Gastrocnemius medialis (tissue), 4 donors: ENCODE data around the gene CBLIF. TPM values are rescaled to one million over a fixed set of nuclear protein-coding genes. Genes with fewer than 3 reads are reported as not detected.

Experiments
- ATAC-seq, 2 donors: fragments of 150-250 bp; one replicate each; pipeline ENCODE4 v1.9.1; 2016
- DNase-seq, 2 donors: peaks; one replicate each; pipeline ENCODE4 v3.0.0-alpha.2; 2019
- H3K27ac ChIP-seq, 4 donors: fragments of 200-600 bp; sonication (generic); 1 replicate in 1 of 4; 2 replicates in 3 of 4; pipeline ENCODE4 v1.5.1; 2016 to 2018; ENCODE audit warnings: mild to moderate bottlenecking in 2 of 4, moderate library complexity in 1 of 4
- H3K27me3 ChIP-seq, 3 donors: fragments of 200-600 bp; sonication (generic) in 2 of 3; 1 replicate in 1 of 3; 2 replicates in 2 of 3; pipeline versions ENCODE4 v1.5.1 to v1.6.0; 2016 to 2019; ENCODE audit warnings: mild to moderate bottlenecking in 1 of 3, moderate library complexity in 1 of 3
- H3K36me3 ChIP-seq, 2 donors: fragments of 200-600 bp; sonication (generic) in 1 of 2; one replicate each; pipeline ENCODE4 v1.5.1; 2017 to 2018
- H3K4me1 ChIP-seq, 2 donors: fragments of 200-600 bp; sonication (generic) in 1 of 2; one replicate each; pipeline ENCODE4 v1.5.1; 2016 to 2017; ENCODE audit warnings: mild to moderate bottlenecking in 2 of 2
- H3K4me3 ChIP-seq, 4 donors: fragments of 200-600 bp; sonication (generic) in 3 of 4; 1 replicate in 1 of 4; 2 replicates in 3 of 4; pipeline ENCODE4 v1.5.1; 2016 to 2019; ENCODE audit warnings: mild to moderate bottlenecking in 2 of 4
- H3K9me3 ChIP-seq, 3 donors: fragments of 200-600 bp; sonication (generic) in 2 of 3; 1 replicate in 1 of 3; 2 replicates in 2 of 3; pipeline ENCODE4 v1.5.1; 2016 to 2019
- POLR2A ChIP-seq, 2 donors: fragments of 450-650 bp; IDR thresholded peaks; one replicate each; pipeline ENCODE4 v1.6.1; 2017; ENCODE audit warnings: antibody characterized with exemption in 2 of 2, mild to moderate bottlenecking in 2 of 2, moderate library complexity in 2 of 2
- in situ Hi-C, 4 donors: fragments of 200-750 bp; cut with MboI; loops; one replicate each; pipeline versions ENCODE4 v1.15.0 to v1.8.0; 2017; ENCODE audit warnings: low sequenced_read_pairs in 4 of 4
- intact Hi-C: fragments of 100-400 bp; cut with DNase I; formaldehyde crosslinking; loops from one replicate; pipeline ENCODE4 v1.15.1; 2023; ENCODE audit warnings: low total_unique reads
- total RNA-seq, 4 donors: library from RNA; depleted of rRNA; stranded (reverse); fragments of >200 nt; gene quantifications; one replicate each; pipeline versions ENCODE4 v1.1.0 to v1.2.3, GENCODE V29; 2016
- TF ChIP-seq, protein P1 (sequence below), 5 experiments: fragments of 450-650 bp in 3 of 5; fragments of 200-600 bp in 2 of 5; sonication (generic) in 2 of 5; IDR thresholded peaks in 4 of 5; conservative IDR thresholded peaks in 1 of 5; 1 replicate in 4 of 5; 2 replicates in 1 of 5; pipeline ENCODE4 v1.5.1; 2016 to 2019; ENCODE audit warnings: antibody characterized with exemption in 5 of 5, mild to moderate bottlenecking in 3 of 5, moderate library complexity in 3 of 5

Gene CBLIF
- total RNA-seq, 4 donors from 2014 or later = not detected

- Histone ChIP-seq H3K4me1 (peaks cover 6 to 9% of the 10 kb centered on the region in 2 donors), H3K9me3 (no peaks in the 10 kb centered on the region), H3K4me3 (no peak overlapping the region), H3K27me3 (no peaks in the 10 kb centered on the region), H3K36me3 (peaks cover 0 to 37% of the 10 kb centered on the region in 2 donors), H3K27ac (no peak overlapping the region)
- TF ChIP-seq, protein P1, sequence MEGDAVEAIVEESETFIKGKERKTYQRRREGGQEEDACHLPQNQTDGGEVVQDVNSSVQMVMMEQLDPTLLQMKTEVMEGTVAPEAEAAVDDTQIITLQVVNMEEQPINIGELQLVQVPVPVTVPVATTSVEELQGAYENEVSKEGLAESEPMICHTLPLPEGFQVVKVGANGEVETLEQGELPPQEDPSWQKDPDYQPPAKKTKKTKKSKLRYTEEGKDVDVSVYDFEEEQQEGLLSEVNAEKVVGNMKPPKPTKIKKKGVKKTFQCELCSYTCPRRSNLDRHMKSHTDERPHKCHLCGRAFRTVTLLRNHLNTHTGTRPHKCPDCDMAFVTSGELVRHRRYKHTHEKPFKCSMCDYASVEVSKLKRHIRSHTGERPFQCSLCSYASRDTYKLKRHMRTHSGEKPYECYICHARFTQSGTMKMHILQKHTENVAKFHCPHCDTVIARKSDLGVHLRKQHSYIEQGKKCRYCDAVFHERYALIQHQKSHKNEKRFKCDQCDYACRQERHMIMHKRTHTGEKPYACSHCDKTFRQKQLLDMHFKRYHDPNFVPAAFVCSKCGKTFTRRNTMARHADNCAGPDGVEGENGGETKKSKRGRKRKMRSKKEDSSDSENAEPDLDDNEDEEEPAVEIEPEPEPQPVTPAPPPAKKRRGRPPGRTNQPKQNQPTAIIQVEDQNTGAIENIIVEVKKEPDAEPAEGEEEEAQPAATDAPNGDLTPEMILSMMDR (IDR thresholded peaks at IDR 0.05 in 4 of 5, conservative IDR thresholded peaks at IDR 0.05 in 1 of 5) = no peak
- TF ChIP-seq POLR2A (IDR thresholded peaks at IDR 0.05) = no peak
- DNase-seq (no peak), ATAC-seq (no peak)
- intact Hi-C loops (loop anchor here (5.0 kb wide), 2 partner anchors 192 to 267 kb away; no protein-coding TSS in a partner anchor), in situ Hi-C loops (loop anchor here (5.0 to 25.0 kb wide), 5 partner anchors 47 to 272 kb away; partner anchors contain the start of gene STX3 (in 1 of the 4))
These were observed 41.2 kb downstream of the CBLIF start for GRCh38 chr11:59804061-59804460.

DNA sequence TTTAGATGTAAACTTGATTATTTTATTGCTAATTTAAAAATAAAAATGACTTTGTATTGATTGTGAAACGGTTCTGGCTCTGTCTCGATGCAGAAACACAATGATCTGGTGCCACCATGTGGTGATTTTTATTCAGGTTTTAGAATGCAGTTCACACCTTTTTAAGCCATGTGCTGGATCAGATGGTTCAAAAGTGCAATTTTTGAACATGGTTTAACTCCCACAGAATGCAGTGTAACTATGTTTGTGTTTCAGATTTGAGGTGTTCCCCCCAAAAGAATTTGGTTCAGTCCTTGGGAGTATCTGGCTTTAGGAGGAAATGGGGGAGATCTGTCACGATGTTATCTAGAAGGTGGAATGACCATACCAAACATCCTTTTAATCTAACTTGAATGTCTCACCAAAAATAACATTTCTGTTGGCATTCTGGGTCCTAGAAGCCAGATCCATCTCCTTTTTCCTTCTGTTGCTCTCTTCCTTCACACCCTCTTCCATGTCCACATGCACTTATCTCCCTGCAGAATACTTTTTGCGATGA, 42.6 kb downstream of the CBLIF start:
- Histone ChIP-seq H3K27ac (peak overlapping the region; percentile 36 to 78 (median 64)), H3K4me3 (no peak overlapping the region), H3K4me1 (peaks cover 6 to 9% of the 10 kb centered on the region in 2 donors), H3K9me3 (no peaks in the 10 kb centered on the region), H3K36me3 (peaks cover 0 to 33% of the 10 kb centered on the region in 2 donors), H3K27me3 (no peaks in the 10 kb centered on the region)
- in situ Hi-C loops (loop anchor here (5.0 to 25.0 kb wide), 5 partner anchors 45 to 270 kb away; partner anchors contain the start of gene STX3 (in 1 of the 4)), intact Hi-C loops (loop anchor here (1.0 to 5.0 kb wide), 5 partner anchors 8 to 265 kb away; partner anchors contain the start of genes MRPL16 and PATL1)
- peak in 1 of 2 donors; percentile 18 for DNase-seq
- ATAC-seq = peak; percentile 84 to 85
- no peak for TF ChIP-seq POLR2A (IDR thresholded peaks at IDR 0.05)
- TF ChIP-seq, protein P1 (IDR thresholded peaks at IDR 0.05 in 4 of 5, conservative IDR thresholded peaks at IDR 0.05 in 1 of 5) = peak; percentile 59 to 83 (median 64)

GRCh38 chr11:59801981-59802638, 43.2 kb downstream of the CBLIF start:
- Histone ChIP-seq H3K4me3 (no peak overlapping the region), H3K4me1 (peaks cover 6 to 9% of the 10 kb centered on the region in 2 donors), H3K36me3 (peaks cover 0 to 28% of the 10 kb centered on the region in 2 donors), H3K9me3 (no peaks in the 10 kb centered on the region), H3K27me3 (no peaks in the 10 kb centered on the region), H3K27ac (peak overlapping the region; percentile 36 to 78 (median 64))
- intact Hi-C loops (loop anchor here (1.0 to 5.0 kb wide), 5 partner anchors 8 to 265 kb away; partner anchors contain the start of genes MRPL16 and PATL1), in situ Hi-C loops (loop anchor here (5.0 to 25.0 kb wide), 5 partner anchors 45 to 270 kb away; partner anchors contain the start of gene STX3 (in 1 of the 4))
- DNase-seq (peak in 1 of 2 donors; percentile 38), ATAC-seq (peak; percentile 84 to 89)
- TF ChIP-seq POLR2A (IDR thresholded peaks at IDR 0.05) = no peak
- TF ChIP-seq, protein P1 (IDR thresholded peaks at IDR 0.05 in 4 of 5, conservative IDR thresholded peaks at IDR 0.05 in 1 of 5) = no peak

DNA sequence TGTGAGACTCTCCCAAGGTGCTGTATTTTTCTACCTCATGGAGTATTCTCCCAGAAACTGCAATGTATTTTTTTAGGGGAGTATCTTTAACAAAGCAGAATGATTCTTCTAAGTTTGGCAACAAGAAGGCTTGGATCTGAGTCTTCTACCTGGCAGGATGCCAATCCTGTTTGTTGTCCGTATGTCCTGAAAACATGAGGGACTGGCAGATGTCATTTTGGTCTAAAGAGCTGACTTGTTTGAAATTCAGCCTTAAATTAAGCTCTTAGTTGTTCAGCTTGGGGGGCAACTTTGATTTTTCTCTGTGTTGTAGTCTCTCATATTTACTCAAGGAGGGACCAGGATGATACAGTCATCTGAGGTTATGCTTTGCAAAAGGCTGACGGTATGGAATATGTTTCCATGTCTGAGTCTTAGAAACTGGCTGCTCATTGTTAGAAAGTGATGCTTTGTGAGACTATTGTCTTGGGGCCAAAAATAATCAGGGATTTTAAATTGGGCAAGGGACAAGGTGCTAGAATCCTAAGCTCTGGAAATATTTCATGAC, 44.1 kb downstream of the CBLIF start:
- in situ Hi-C loops = loop anchor here (5.0 to 25.0 kb wide), 5 partner anchors 44 to 269 kb away; partner anchors contain the start of gene STX3 (in 1 of the 4)
- Histone ChIP-seq H3K27ac (peak overlapping the region; percentile 36 to 78 (median 64)), H3K9me3 (no peaks in the 10 kb centered on the region), H3K4me1 (peaks cover 6 to 9% of the 10 kb centered on the region in 2 donors), H3K4me3 (no peak overlapping the region), H3K36me3 (peaks cover 0 to 26% of the 10 kb centered on the region in 2 donors), H3K27me3 (no peaks in the 10 kb centered on the region)
- TF ChIP-seq, protein P1 (IDR thresholded peaks at IDR 0.05 in 4 of 5, conservative IDR thresholded peaks at IDR 0.05 in 1 of 5) = no peak
- no peak for TF ChIP-seq POLR2A (IDR thresholded peaks at IDR 0.05)
- ATAC-seq (no peak), DNase-seq (no peak)
- intact Hi-C loops = loop anchor here (5.0 kb wide), 2 partner anchors 189 to 264 kb away; no protein-coding TSS in a partner anchor
